GM18870 (cell line): ENCODE data around the gene PCBD2.
"Not testable (repeated sequence)": the region's sequence is repeated elsewhere in the genome, so short reads cannot be mapped to it uniquely, and the experiment has no call there.

Source experiments
- ATAC-seq: cut with Tn5 transposase; IDR thresholded peaks from one replicate; pipeline ENCODE4 v1.9.1; 2021; ENCODE audit warnings: moderate library complexity; ENCODE audit not compliant: unreplicated experiment

PCBD2 gene

DNA sequence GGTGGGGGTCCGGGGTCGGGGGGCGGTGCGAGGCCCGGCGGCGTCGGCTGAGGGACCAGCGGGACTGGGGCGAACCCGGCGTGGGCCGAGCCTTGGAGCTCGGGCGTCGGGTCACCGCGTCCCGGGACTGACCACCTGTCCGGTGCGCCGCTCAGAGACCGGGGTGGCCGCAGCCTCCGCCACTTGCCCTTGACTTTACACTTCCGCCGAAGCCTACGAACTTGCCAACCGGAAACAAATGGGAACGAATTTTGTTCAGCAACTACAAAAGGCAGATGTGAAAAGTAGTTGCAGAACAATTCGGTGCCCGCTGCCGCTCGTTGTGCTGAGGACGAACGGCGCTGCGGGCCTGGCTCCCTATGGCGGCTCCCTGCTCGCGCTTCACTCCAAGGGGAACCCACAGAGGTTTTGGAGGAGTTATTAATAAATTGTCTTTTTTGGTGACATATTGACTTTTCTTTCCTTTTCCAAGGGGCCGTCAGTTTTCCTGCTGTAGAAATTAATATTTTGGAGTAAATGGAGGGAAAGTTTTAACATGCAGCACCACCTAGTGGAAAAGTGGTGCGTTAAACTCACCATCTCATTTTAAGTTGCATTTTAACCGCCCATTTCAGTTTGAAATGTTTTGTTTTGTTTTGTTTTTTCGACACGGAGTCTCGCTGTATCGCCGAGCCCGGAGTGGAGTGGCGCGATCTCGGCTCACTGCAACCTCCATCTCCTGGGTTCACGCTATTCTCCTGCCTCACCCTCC is 490 bp downstream of the PCBD2 start:
- ATAC-seq, result peak; percentile 25

DNA sequence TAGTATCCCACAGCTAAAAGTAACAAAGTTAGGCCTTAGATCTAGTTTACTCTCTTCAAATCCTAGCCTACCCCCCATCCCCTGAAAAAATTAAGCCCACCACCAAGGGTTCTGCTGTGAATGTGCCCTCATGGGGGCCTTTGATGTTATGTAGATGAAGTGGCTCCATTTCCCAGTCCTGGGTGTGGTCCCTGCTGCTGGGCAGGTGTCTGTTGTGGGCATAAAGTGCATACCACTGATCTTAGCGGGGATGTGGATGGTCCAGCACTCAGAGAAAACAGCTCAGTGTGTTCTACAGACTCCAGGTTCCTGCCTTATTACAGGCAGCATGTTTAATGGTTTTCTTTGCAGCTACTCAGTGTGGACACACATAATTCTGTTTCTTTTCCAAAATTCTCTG is 1.9 kb downstream of the PCBD2 start:
- no peak for ATAC-seq

GRCh38 chr5:134910752-134911151 is 5.8 kb downstream of the PCBD2 start:
- not testable (repeated sequence) for ATAC-seq

GRCh38 chr5:134911285-134912206 is 6.6 kb downstream of the PCBD2 start:
- ATAC-seq, result no peak

GRCh38 chr5:134913254-134913653 is 8.3 kb downstream of the PCBD2 start:
- ATAC-seq, result no peak

GRCh38 chr5:134913795-134914194 is 8.9 kb downstream of the PCBD2 start:
- ATAC-seq, result no peak

GRCh38 chr5:134917070-134917815 is 12.3 kb downstream of the PCBD2 start:
- no peak for ATAC-seq

DNA sequence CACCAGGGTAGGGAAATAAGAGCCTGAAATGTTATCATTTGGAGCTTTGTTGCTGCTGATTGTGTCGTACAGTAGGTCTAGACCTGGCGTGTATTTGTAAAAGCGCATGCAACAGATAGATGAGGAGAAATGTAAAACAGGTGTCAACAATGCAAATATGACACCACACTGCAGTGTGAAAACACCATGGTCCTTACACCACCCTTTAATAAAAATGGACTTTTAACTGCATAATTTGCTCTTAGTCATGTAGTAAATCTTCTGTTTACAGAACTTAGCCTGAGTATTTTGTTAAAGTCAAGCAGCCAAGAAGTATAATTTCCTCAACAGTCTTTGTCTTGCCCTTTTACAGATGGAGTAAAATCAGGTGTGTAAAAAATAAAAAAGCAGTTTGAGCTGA is 13.9 kb downstream of the PCBD2 start:
- ATAC-seq, result no peak

DNA sequence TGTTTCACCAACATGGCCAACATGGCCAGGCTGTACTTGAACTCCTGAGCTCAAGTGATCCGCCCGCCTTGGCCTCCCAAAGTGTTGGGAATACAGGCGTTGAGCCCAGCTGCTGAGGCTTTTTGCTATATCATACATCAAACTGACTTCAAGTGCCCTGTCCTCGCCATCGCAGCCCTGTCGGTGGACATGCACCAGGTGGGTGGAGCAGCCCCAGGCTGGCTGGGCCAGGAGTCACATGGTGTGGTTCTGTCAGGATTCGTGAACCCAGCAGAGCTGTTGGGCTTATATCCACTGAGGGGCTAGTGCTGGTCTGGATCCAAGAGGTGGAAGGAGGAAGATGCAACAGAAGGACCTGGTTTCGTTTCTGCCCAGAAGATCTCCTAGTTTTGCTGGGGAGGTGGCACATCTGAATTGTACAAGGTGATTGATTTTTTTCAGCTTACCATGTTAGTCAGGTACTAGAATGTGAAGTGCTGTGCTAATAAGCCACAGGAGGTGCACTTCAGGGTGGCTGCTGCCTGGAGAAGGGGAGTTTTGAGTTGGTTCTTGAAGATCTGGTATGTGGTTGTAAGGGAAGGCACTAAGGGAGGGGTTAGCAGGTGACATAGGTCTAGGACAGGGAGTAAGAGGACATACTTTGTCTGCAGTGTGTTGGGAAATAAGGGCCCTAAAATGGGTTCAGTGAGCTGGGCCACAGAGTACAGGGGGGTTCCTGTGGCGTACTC is 16.1 kb downstream of the PCBD2 start:
- ATAC-seq, result no peak

DNA sequence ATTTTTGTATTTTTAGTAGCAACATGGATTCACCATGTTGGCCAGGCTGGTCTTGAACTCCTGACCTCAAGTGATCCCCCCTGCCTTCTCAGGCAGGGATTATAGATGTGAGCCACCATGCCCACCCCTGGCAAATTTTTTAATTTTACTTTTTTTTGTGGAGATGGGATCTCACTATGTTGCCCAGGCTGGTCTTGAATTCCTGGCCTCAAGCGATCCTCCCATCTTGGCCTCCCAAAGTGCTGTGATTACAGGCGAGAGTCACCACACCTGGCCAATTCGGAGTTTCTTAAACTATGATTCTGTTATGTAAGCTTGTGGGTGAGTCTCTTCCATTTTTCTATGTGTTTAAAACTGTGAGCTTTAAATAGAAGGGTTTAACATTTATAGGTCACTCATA is 27.6 kb downstream of the PCBD2 start:
- no peak for ATAC-seq

DNA sequence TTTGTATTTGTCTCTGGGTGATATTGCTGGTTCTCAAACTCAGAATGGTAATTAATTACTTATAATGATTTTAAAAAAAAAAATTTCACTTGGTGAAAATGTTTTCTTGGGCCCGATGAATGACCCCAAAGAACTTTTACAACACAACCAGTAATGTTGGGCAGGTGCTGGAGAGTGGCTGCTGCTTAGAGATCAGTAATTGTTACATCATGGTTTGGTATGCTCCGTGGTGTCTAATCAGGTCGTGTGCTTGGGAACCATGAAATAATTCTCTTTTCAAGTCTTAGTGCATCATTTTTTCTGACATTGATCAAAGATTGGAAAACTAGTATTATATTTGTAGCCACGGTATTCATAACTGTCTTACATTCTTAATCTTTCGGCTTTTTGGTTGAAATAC is 29.3 kb downstream of the PCBD2 start:
- no peak for ATAC-seq

GRCh38 chr5:134935711-134936602 is 31.0 kb downstream of the PCBD2 start:
- no peak for ATAC-seq

GRCh38 chr5:134937526-134937925 is 32.6 kb downstream of the PCBD2 start:
- ATAC-seq, result no peak

DNA sequence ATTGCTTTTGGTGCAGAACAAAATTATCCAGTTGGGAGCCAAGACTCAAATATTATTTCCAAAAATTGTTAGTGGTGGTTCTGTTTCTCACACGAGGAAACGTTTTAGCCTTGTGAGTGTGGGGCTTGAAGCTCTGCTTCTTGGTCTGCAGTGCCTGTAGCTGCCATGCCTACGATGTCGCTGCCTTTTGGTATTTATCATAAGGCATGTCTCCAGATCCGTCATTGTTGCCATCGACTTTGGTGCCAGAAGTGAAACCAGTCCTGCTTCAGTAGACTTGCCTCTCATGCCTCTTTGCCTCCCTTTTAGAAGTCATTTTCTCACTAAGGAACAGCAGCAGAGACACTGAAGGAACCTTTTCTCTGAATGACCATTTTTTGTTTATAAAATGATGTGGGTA is 33.1 kb downstream of the PCBD2 start:
- no peak for ATAC-seq

DNA sequence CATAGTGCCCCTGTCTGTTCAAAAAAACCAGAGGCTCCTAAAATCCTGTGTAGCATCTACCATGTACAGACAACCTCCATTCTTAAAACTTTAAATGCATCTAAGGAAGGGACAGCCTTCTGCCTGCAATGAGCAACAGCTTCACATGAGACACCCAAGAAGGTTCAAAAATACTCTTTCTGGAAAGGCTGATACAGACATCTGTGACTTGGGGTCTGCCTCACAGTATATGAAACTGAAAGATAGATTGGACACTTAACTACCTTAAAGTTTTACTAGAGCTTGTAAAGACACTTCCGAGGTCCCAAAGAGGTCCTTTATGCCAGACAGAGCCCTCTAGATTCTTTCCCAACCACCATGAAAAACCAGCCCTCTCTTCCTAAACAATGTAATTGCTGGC is 34.6 kb downstream of the PCBD2 start:
- no peak for ATAC-seq

- ATAC-seq, result no peak
Observed at GRCh38 chr5:134943547-134943946, 38.6 kb downstream of the PCBD2 start.

DNA sequence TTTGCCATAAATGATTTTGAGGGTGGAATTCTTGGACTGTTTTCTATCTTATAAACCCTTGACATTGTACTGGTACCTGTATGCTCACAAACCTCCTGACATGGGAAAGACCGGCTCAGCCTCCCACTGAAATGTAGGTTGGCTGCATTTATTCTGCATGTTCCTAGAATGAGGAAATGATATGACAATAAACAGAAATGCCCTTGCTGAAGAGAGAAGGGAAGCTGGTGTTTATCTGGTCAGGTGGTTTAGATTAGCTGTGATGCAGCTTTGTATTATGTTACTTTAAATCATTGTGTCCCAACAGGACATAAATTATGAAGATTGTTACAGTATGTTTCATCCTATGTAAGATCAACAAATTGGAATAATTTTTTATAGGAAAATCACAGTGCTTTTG is 39.7 kb downstream of the PCBD2 start:
- no peak for ATAC-seq

- ATAC-seq, result no peak
Observed at GRCh38 chr5:134945041-134945440, 40.1 kb downstream of the PCBD2 start.

DNA sequence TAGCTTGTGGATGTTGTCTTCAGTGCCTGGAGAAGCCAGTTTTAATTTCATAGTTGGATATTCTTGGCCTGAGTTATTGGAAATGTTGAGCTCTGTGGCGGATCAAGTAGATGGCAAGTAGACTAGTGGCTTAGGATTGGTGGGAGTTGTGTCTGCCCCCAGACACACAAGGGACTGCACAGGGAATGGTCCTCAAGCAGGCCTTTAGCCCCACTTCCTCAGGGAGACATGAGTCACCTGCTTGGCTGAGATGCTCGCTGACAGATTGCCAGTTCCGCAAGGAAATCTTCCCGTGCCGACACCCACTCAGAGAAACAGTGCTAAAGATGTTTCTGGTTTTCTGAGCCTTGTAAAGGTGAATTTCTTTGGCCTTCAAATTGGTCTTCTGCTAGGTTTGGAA is 44.0 kb downstream of the PCBD2 start:
- ATAC-seq, result no peak

- no peak for ATAC-seq
Observed at GRCh38 chr5:134949316-134949715, 44.4 kb downstream of the PCBD2 start.
